SKM-1 treated with dmso at 0.1 percent for 144 hours (cell line): ENCODE data around the gene PPP2R5D.

Source experiments
- DNase-seq: peaks from one replicate; lab custom pipeline; 2025; ENCODE audit not compliant: unreplicated experiment; lab: John Stamatoyannopoulos, UW

Gene PPP2R5D

DNA sequence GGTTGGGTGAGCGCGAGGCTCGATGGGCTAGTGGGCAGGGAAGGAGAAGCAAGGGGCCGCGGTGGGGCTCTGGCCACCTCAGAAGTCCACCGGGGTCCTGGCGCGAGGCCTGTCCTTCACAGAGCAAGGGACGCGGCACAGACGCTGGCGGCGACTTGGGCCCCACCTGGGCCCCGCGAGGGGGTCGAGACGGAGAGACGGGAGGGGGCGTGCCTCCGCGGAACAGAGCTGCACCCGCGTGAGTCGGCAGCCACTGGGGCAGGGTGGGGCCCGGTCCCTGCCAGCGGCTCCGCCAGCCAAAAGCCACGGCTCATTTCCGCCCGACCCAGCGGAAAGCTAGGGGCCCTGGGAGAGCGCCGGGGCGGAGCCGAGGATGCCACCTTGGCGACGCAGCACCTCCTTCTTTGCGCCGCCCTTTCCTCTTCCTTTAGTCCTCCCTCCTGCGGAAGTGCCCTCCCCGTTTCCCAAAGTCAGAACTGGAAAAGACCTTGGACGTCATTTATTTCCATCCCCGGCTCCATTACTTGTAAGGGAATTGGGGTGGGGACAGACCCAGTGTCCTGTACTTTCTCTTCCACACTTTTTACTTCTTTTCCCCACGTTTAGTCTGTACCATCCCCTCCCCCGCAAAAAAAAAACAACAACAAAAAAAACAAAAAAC lies 69.3 kb downstream of the PPP2R5D start, which contains the start of gene CUL7:
TSS of gene CUL7 (minus strand) at position 307 of the 661 bp plus-strand sequence. CDS start 1,063 bp downstream, outside the sequence.
- peak; percentile 94 for DNase-seq

DNA sequence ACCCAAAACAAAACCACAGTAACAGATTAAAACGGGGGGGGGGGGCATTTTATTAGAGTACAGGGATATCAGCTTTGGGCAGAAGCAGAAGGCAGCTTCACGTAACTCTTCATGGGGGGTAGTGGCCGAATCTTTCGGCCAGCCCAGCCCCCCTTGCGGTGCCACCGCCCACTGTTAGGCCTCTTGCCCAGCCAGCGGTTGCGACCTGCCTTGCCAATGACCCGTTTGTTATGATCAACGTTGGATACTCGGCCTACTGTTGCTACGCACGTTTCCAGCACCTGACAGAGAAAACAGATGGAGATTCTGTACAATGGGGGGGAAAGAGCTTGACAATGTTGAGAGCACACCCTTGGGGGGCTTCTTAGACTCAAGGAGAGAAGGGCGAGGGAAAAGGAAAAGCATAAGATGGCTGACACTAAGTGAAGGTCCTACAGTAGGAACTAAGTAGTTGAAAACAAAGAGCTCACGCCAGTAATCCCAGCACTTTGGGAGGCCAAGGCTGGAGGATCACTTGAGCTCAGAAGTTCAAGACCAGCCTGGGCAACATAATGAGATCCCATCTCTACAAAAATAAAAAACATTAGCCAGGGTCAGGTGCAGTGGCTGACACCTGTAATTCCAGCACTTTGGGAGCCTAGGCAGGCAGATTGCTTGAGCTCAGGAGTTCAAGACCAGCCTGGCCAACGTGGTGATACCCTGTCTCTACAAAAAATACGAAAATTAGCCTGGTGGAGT lies 70.0 kb downstream of the PPP2R5D start:
- no peak for DNase-seq

DNA sequence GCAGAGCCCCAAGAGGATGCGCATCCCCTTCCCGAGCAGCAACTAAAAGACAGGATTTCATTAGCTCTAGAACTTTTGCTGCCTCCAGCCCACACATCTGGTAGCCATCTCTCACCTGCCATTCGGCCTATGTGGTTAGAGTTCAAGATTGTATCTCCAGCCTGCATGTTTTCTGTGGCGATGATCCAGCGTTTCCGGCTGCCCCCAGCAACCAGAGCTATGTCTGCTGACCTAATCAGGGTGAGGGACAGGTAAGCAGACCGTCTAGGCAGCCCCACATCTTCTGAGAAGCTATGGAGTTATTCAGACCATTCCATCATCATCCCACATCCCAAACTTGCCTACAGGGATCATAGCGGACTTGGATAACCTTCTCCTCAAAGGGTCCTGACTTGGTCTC lies 71.6 kb downstream of the PPP2R5D start:
- no peak for DNase-seq

DNA sequence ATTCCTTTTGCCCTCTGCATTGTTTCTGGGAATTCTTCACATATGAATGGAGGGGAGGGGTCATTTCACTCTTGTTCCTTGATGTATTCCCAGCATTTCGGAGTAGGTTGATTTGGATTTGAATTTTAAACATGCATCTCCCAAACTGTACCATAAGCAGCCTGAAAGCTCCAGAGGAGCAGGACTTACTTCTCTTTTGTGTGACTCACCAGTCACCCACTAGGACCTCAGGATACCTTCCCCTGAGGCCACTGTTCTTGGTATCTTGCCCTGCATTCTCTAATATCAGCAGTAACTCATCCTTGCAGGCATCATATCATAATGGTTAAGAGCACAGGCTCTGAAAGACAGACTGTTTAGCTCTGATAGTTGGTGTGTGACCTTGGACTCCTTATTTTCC lies 74.2 kb downstream of the PPP2R5D start:
- DNase-seq: no peak

DNA sequence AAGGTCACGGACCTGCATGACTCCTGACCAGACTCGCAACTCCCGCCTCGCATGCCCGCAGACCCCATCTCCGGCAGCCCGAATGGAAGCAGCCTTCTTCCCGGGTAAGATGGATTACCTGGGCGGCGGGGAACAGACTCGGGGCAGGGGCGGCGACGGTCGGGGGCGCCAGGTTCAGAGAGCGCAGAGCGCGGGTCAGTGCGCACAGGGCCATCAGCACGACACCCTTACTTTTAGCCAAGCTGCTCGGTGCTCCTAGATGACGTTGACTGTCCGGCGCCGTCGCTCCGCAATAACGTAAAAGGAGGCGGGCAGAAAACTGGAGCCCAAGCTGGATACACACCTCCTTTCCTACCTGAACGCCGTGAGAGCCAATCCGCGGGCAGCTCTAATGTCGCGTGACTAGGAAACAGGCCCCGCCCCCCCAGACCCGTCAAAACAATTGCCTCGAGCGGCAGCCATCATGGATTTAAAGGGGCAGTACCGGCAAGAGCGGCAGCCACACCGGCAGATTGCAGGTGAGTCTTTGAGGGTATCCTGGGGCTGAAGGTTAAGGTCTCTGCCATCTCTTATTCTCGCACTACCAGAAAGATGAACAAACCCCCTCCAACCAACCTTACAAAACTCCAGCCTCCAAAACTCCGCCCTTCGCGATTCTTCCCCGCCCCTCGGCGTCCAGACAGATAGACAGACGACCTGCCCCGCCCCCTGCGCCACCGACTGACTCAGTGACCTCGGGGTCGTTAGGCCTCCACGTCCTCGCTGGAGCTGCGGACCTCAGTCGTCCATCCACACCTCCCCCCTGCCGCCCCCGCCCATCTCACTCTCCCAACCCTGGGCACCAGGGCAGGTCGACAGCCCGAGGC lies 75.0 kb downstream of the PPP2R5D start, which contains the start of the genes KLC4 and MRPL2:
TSS of gene KLC4 (plus strand) at position 464 of the 866 bp plus-strand sequence. CDS start 1,705 bp downstream, outside the sequence.
TSS of gene MRPL2 (minus strand) at position 267 of the 866 bp plus-strand sequence. CDS start at position 214, 53 bp downstream.
- peak; percentile 98 for DNase-seq

DNA sequence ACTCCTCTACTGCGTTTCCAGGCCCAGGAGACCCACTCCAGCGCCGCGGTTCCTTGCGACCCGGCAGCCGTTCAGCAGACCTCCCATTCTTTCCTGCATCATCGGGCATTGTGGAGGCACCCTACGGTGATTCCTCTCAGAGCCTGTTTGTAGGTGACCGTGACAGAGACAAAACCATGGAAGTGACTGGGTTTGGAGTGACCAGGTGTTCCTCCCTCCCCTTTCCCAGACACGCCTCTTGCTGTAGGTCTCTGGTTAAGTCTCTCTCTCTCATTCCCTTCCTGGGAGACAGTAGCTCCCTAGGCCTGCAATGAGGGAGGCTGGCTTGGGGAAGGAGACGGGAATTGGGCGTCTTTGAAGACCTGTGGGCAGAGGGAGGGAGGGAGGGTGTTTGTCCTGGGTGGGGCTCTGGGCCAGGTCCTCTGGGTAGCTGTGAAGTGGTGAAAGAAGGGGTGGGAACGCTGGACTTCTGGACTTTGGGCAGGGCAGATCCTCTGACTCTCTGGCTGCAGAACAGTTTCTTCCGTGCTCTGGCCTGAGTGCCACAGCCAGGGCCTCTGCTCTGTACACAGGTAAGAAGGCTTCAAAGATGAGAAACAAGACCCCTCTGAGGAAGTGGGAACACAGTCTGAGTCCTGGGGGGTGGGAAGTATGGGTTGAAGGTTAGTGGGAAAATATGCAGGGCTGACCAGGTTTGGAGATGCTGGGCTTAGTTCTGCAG lies 75.8 kb downstream of the PPP2R5D start:
- no peak for DNase-seq

DNA sequence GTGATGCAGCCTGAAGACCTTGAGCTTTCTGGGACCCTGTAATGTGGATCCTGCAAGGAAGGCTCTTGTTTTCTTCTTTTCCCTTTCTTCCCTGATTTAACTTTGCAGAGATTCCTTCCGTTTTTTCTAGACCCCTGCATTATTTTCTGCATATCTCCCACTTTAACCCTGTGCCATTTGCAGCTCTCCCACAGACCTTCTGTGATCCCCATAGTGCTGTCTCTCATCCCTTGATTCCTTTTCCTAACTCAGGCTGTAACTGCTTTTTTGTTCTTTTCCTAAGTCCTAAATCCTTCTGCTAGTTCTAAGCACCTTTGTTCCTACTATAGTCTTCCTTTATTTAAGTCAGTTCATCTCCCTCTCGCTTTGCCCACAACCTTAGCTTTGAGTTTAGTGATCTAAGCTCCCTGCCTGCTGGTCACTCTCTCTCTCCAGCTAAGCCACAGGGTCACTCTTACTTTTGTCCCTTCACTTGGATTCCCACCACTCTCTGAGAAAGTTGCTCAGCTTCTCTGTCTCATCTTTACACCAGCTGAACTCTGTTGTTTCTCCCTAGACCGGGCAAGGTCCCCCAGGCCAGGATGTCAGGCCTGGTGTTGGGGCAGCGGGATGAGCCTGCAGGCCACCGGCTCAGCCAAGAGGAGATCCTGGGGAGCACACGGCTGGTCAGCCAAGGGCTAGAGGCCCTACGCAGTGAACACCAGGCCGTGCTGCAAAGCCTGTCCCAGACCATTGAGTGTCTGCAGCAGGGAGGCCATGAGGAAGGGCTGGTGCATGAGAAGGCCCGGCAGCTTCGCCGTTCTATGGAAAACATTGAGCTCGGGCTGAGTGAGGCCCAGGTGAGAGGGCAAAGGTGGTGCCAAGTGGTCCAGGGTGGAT lies 76.6 kb downstream of the PPP2R5D start:
- no peak for DNase-seq

DNA sequence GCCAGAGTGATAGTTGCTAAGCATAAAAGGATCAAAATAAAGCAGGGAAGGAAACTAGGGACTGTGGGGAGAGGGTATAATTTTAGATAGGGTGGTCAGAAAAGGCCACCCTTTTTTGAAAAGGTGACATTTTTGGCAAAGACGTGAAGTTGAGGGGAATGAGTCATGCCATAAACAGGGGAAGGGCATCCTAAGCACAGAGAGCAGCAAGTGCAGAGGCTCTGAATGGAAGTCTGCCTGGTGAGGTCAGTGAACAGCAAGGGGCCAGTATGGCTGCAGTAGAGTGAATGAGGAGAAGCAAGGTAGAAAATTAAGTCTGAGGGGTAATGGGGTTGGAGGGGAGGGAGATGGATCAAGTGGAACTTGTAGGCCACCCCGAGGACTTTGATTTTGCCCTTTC lies 77.5 kb downstream of the PPP2R5D start:
- no peak for DNase-seq
